Kasumi-1 (cell line): Measurements from ENCODE around the gene CST2.
"Not testable (repeated sequence)": the region's sequence is repeated elsewhere in the genome, so short reads cannot be mapped to it uniquely, and the experiment has no call there.

ENCODE experiments used
- DNase-seq, 2 experiments: peaks; one replicate each; lab custom pipeline; 2025; lab: John Stamatoyannopoulos, UW

Gene CST2, protein sequence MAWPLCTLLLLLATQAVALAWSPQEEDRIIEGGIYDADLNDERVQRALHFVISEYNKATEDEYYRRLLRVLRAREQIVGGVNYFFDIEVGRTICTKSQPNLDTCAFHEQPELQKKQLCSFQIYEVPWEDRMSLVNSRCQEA

DNA sequence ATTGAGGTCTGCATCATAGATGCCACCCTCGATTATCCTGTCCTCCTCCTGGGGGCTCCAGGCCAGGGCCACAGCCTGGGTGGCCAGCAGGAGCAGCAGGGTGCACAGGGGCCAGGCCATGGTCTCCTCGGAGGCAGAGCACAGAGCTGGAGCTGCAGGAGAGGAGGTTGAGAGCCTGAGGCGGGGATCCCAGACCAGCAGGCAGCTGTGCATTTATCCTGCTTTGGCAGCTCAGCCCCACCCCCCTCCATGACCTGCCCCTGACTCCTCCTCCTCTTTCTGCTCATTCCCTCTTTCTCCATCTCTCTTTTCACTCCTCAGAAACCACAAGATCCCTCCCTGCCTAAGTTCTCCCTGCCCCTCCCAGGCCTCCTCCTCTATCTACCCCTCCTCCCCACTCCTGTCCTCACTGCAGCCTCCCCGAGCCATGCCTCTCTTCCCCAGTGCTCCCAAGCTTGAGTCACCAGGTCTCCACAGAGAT lies at the start of gene CST2:
TSS of gene CST2 (minus strand) at position 189 of the 481 bp plus-strand sequence. CDS start at position 120, 69 bp downstream.
- DNase-seq = no peak

DNA sequence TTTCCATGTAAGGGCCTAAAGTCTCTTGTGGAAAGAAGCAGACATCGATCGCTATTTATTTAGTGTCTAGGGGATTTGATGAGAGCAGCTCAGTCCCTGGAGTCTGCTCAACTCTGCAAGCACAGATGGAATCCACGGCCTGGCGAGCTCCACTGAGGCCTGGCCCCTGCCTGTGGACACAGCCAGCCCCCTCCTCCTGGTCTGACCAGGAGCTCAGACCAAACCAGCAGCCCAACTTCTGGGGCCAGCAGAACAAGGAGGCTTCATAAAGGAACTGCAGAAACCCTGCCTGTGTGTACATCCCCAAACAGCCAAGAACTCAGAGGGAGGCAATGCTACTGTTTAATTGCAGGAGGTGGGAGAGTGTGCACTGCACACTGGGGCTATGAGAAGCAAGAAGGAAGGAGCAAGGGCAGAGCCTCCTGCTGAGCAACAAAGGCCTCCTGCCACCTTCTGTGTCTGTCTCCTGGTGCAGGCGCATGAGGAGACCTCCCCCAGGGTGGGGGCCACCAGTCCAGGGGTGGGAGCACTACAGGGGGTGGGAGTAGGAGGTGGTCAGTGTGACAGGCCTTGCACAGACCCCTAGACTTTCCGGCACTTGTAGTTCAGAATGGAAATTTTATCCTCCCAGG lies 49.2 kb upstream of the CST2 start:
- no peak for DNase-seq

DNA sequence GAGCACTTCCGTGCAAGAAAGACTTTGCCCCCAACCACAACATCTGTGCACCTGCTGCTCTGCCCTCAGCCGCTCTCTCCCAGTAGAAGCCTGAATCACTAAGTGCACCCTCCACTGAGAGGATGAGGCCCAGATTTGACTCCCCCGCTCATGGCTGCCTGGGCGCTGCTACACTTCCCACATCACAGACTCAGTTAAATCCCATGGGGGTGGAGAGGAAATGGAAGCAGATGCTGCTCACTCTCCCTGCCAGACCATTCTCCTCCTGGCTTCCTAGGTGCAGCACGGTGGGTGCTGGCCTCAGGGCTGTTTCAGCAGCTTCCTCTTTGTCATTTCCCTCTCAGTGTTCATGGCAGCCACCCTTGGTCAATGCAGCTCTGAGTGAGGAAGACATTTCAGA lies 48.2 kb upstream of the CST2 start:
- peak; percentile 58 to 73 for DNase-seq

DNA sequence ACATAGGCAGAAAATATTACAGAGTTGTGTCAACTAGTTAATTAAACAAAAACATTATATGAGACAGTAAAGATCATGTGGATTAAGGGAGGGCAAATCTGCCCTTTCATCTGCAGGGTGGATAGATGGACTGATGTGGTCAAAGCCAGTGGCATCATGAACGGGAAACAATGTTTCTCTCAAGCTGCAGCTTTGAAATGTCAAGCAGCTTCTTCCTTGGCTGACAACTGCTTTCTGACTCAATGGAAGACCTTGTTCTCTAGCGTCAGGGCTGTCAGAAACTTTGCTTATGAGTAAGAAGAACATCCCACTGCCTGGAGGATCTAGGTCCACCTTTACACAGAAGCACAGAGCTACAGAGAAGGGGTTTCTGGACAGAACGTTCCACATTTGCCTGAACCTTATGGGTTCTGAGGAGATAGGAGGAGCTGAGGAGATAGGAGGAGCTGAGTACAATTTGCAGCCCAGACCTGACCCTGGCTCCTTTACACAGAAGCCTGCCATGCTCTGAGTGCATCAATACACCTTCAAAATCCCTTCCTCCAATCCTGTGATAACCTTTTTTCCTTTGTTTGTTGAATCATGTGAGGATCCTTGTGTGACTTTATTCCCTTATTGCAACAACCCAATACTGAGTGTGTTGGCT lies 47.0 kb upstream of the CST2 start:
- DNase-seq = no peak

DNA sequence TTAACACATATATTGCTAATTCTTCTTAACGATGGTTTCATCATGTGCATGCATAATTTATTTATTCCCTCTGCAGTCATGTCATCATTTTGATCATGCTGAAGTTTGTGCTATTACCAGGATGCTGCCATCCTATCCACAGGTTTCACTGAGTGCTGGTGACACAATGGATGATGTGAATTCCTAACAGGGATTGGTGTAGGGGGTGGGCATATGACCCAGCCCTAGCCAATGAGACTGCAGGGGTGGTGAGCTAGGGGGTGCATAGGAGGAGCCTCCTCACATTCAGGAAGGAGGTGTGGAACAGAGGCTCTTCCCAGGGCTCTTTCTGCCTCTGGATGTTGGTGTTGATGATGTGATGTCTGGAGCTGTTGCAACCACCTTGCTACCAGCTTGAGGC lies 45.5 kb upstream of the CST2 start:
- DNase-seq = no peak

DNA sequence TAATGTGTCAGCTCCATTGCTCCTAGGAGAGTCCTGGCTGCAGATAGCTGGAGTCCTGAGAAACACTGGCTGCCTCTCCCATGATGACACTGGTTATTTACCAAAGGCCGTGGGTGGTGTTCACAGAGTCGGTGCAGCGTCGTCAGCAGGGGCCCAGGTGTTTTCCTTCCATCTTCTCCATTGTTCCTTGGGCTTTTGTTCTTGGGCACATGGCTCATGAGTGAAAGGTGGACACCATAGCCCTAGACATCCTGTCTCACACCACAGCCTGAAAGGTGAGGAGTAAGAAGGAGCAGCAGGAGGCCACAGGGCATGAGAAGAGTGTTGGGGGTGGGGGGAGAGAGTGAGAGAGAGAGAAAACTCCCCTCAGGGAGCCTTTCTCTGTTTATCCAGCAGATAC lies 43.9 kb upstream of the CST2 start:
- DNase-seq = no peak

DNA sequence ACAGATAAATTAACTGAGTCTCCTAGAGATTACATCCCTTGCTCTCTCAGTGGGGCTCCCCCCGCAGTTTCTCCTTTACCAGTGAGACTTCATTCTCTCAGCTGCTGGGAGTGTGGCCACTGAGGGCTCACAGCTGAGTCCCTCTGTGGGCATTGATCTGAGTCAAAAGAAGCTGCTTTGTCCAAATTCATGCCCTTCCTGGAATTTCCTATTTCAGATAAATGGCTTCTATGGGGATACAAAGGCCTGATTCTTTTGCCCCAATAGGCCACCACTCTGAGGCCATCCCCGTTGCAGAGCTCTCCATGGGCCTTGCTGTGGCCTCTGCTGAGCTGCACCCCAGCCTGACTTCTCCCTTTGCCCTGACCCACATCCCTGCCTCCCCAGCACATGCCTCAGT lies 43.0 kb upstream of the CST2 start:
- no peak for DNase-seq

DNA sequence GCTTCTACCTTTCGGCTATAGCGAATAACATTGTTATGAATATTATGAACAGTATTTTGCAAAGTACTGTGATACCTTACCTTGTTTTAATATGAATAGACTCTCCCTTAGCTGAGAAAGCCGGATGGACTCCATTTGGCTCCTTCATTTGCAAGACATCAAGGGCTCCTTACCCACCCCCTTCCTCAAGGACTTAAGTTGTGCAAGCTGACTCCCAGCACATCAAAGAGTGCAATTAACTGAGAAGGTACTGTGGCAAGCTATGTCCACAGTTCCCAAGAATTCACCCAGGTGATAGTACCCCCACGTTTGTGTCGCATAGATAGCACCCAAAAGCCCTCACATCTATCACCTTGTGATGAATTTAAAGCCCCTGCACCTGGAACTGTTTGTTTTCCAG lies 41.8 kb upstream of the CST2 start:
- no peak for DNase-seq

DNA sequence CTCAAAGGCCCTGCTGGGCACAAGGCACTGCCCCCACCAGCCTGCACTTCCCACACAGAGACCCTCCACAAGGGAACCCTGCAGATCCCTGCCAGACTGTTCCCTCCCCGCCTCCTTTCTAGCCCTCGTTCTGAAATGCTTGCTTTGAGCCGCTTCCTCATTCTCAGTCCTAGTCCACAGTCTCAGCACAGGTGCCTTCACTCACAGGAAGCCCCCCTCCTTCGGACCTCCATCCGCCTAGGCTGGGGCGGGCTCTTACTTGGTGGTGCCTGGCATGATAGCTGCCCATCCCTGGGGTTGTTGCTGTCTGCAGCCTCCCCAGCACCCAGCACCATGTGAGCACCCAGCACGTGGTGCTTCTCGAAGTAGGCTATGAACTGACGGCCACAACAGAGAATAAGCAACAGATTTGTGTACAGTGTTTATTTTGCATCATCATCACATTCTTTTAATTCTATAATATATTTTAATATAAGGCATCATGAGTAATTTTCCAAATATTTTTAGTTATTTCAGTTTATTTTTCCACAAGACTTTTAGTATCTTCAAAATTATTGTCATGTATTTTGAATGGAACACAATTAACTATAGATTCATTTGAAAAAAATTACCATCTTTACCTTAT lies 40.7 kb upstream of the CST2 start:
- no peak for DNase-seq

DNA sequence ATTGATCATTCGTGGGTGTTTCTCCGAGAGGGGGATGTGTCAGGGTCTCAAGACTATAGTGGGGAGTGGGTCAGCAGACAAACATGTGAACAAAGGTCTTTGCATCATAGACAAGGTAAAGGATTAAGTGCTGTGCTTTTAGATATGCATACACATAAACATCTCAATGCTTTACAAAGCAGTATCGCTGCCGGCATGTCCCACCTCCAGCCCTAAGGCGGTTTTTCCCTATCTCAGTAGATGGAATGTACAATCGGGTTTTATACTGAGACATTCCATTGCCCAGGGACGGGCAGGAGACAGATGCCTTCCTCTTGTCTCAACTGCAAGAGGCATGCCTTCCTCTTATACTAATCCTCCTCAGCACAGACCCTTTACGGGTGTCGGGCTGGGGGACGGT lies 34.2 kb upstream of the CST2 start:
- not testable (repeated sequence) for DNase-seq

DNA sequence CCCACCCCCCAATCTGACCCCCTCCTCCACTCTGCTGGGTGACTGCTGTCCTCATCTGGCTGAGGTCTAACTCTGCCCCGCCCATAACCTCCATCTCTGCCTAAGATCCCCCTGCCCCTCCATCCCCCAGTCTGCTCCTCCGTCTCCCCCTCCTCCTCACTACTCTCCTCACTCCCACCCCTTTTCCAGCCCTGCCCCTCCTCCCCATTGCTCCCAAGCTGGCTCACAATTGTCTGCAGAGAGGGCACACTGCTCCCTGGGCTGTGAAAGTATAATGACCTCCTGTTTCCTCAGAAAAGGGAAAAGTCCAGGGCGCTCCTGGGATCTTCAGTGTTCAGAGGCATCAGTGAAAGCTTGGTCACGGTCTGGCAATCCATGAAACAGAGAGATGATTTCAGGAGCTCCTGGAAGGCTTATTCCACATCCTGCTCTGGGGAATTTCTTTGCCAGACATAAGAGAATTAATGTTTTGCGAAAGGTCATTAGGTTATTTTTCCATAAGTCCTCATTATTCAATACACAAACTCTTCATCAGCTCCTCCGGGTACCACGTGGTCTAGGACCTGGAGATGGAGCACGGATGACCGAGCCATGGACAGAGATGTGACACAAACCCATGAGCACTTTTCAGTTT lies 31.6 kb upstream of the CST2 start:
- DNase-seq = no peak

DNA sequence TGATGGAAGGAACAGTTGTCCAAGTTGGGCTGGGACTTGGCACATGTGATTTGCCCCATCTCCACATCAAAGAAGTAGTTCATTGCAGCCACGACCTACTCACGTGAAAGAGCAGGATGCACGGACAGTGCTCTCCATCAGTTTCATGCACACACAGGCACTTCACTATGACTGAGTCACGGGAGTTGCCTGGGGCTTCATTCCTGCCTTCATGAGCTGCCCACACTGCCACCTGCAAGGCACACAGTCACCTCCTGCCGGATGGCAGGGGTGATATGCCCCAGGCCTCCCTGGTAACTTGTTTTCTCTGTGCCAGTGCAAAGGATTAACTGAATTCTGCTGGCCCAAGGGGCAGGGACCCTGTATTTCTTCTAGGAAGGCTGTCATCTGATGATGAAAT lies 30.2 kb upstream of the CST2 start:
- no peak for DNase-seq

DNA sequence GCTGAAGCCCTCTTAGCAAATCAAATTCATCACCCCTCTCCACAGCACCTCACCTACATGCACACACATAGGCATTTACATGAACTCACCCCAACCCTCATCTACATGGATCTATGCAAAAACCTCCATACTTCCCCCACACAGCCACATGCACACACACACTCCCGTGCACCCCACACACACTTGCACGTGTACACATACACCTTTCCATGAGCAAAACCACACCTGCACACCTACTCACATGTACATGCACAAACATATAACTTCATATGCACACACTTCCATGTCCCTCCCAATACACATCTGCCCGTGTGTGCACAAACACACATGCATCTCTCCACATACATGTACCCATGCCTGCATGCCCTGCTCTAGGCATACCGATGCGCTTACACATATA lies 29.7 kb upstream of the CST2 start:
- no peak for DNase-seq

DNA sequence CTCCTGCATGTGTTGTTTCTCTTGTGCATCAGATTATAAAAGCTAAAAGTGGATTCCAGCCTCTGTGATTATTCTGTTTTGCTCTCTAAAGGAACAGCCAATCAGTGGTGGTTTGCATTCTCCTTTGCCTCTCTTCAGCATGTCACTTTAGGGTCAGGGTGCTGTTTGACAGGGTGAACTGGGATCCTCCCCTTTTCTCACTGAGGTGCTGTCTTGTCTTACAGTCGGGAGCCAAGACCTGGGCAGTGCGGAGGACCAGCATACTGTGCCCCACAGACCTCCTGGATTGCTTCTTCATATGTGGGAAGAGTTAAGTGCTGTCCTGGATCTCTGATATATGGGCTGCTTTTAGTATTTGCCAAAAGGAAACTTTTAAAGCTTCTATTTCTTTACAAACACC lies 15.2 kb upstream of the CST2 start:
- DNase-seq = no peak

DNA sequence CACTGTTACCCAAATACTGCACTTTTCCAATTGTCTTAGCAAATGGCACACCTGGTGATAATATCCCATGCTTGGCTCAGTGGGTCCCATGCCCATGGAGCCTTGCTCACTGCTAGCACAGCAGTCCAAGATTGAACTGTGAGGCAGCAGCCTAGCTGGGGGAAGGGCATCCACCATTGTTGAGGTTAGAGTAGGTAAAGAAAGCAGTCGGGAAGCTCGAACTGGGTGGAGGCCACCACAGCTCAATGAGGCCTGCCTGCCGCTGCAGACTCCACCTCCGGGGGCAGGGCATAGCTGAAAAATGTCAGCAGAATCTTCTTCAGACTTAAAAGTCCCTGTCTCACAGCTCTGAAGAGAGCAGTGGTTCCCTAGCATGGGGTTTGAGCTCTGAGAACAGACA lies 9.2 kb upstream of the CST2 start:
- no peak for DNase-seq

DNA sequence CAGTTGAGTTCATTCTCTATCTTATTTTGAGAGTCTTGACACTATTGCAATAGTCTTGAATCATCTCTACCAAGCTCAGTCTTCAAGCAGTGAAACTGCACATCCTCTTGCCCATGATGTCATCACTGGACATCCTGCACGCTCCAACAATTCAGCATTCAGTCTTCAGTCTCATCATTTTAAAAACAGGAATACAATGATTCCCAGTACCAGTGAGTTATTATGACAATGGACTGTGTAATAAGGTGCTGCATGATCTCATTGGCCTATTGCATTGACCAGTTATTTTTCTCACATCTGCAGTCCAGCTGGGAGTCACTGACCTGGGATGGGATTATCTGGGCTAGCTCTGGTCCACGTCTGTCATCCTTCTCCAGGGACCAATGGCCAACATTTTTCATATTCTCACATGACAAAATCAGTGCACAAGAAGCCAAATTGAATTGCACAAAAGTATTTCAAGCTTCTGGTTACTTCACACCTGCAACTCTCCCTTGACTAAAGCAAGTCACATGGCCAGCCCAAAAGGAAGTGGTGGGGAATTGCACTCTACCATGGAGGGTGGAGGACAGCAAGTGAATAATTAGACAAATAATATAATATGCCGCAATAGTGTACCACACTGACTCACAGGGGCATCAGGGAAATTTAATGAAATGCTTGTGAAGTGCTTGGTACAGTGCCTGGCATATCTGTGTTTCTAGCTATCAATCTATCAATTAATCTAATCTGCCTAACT lies 6.4 kb upstream of the CST2 start:
- no peak for DNase-seq

DNA sequence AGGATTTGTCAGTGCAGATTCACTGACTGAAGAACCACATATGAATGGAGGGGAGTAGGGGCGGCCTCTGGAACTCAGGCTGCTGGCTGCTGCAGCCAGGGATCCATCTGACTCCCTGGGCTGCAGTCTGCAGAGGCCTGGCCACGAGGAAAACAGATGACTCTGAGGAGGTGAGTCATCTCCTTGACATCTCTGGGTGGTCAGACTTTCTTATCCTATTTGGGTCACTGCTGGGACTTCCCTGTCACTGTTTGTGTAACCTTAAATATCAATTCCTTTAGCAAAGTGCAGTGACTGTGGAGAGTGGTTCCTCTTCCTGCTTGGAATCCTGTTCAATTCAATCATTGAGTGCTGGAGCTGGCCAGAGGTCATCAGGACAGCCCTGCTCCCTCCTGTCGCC lies 5.4 kb upstream of the CST2 start:
- DNase-seq = not testable (repeated sequence)

DNA sequence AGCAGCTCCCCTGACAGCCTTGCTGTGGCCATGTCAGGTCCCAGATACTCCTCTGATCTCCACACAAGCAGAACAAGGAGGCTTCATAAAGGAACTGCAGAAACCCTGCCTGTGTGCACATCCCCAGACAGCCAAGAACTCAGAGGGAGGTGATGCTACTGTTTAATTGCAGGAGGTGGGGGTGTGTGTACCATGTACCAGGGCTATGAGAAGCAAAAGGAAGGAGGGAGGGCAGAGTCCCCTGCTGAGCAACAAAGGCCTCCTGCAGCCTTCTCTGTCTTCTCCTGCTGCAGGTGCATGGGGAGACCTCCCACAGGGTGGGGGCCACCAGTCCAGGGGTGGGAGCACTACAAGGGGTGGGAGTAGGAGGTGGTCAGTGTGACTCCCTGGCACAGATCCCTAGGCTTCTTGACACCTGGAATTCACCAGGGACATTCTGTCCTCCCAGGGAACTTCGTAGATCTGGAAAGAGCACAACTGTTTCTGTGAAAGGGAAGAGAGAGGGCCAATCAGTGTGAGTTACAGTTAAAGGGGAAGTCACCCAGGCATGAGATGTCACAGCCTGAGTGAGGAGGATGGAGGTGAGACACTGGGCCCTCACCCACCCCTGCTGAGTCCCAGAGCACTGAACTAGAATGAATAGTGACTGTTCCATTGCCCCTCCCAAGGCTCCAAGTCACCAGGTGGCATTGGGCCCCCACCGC lies 2.8 kb downstream of the CST2 start:
- no peak for DNase-seq

DNA sequence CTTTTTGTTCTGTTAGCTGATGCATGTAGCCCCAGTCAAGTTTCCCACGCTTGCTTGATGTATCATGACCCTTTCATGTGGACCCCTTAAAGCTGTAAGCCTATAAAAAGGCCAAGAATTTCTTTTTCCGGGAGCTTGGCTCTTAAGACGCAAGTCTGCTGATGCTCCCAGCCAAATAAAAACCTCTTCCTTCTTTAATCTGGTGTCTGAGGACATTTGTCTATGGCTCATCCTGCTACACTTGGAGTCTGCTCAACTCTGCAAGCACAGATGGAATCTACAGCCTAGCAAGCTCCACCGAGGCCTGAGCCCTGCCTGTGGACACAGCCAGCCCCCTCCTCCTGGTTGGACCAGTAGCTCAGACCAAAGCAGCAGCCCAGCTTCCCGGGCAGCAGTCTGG lies 3.4 kb downstream of the CST2 start:
- DNase-seq = no peak

DNA sequence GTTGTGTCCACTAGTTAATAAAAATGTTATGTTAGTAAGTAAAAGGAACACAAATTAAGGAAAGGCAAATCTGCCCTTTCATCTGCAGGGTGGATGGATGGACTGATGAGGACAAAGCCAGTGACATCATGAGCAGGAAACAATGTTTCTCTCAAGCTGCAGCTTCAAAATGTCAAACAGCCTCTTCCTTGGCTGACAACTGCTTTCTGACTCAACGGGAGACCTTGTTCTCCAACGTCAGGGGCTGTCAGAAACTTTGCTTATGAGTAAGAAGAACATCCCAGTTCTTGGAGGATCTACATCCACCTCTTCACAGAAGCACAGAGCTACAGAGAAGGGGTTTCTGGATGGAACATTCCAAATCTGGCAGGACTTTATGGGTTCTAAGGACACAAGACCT lies 6.0 kb downstream of the CST2 start:
- DNase-seq = no peak

DNA sequence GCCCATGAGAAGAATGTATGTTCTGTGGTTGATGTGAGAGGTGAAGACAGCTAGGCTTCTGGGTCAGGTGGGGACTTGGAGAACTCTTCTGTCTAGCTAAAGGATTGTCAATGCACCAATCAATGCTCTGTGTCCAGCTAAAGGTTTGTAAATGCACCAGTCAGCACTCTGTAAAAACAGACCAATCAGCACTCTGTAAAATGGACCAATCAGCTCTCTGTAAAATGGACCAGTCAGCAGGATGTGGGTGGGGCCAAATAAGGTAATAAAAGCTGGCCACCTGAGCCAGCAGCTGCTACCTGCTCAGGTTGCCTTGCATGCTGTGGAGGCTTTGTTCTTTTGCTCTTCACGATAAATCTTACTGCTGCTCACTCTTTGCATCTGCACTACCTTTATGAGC lies 15.0 kb downstream of the CST2 start:
- DNase-seq = not testable (repeated sequence)
